H1 (cell line): ENCODE results near the gene NCLN. TPM values are rescaled to one million over a fixed set of nuclear protein-coding genes. Genes with fewer than 3 reads are reported as not detected.

ENCODE experiments used
- CBX8 ChIP-seq: fragments of 300-800, 300-1000 bp; sonication (generic); IDR thresholded peaks from 2 replicates; pipeline ENCODE4 v1.7.1; 2016; ENCODE audit warnings: low read depth, low read length, borderline replicate concordance
- CHD1 ChIP-seq: IDR thresholded peaks from 2 replicates; pipeline ENCODE4 v1.6.1; 2012; ENCODE audit warnings: low read depth, low read length, improper control_type of control experiment
- FOSL1 ChIP-seq: IDR thresholded peaks from 2 replicates; pipeline ENCODE4 v1.6.1; 2011; ENCODE audit warnings: mild to moderate bottlenecking, low read depth, low read length, moderate library complexity; ENCODE audit not compliant: insufficient read depth
- JUND ChIP-seq: IDR thresholded peaks from 2 replicates; pipeline ENCODE4 v1.6.1; 2011; ENCODE audit warnings: mild to moderate bottlenecking, improper control_type of control experiment, low read length
- RNF2 ChIP-seq: fragments of 200-900, 300-1000 bp; sonication (generic); IDR thresholded peaks from 2 replicates; pipeline ENCODE4 v1.7.1; 2016; ENCODE audit warnings: borderline replicate concordance, low read depth, mild to moderate bottlenecking, antibody characterized with exemption, low read length; ENCODE audit not compliant: poor library complexity, severe bottlenecking; ENCODE audit errors: missing control alignments
- SRF ChIP-seq: IDR thresholded peaks from 2 replicates; pipeline ENCODE4 v1.6.1; 2011; ENCODE audit warnings: mild to moderate bottlenecking, low read depth, low read length, moderate library complexity
- SUZ12 ChIP-seq: fragments of 200-600 bp; sonication (generic); IDR thresholded peaks from 2 replicates; pipeline ENCODE4 v1.6.1; 2012; ENCODE audit warnings: mild to moderate bottlenecking, inconsistent platforms, low read length, moderate library complexity, mixed read lengths
- TAF7 ChIP-seq: optimal IDR thresholded peaks from 2 replicates; pipeline ENCODE3; 2011; ENCODE audit warnings: low read depth, mild to moderate bottlenecking, inconsistent platforms, low read length, moderate library complexity, borderline replicate concordance
- polyA plus RNA-seq, 7 experiments: library from polyadenylated mRNA; depleted of rRNA in 3 of 7; stranded (reverse) in 5 of 7; unstranded in 2 of 7; fragments of >200 nt in 5 of 7; fragments of 200-250 nt in 2 of 7; gene quantifications; 1 replicate in 5 of 7; 2 replicates in 1 of 7; 4 replicates in 1 of 7; pipeline versions ENCODE4 v1.2.1 to v1.2.3, GENCODE V29; 2011 to 2013; ENCODE audit warnings: missing spikeins in 2 of 7, mixed read lengths in 2 of 7
- total RNA-seq: library from RNA; stranded (reverse); fragmentation: NEBNext Ultra II Directional; extraction: Animal tissue kit (Norgen Biotek cat#: 25700); gene quantifications from 2 replicates; pipeline ENCODE4 v1.2.1, GENCODE V29; 2021
- TF ChIP-seq, protein P1 (sequence below): fragments of 300-600 bp; sonication (generic); IDR thresholded peaks from 2 replicates; pipeline ENCODE4 v1.7.1; 2012; ENCODE audit warnings: low read length, moderate library complexity, mild to moderate bottlenecking, inconsistent platforms; ENCODE audit not compliant: insufficient replicate concordance

Gene NCLN
- total and polyA plus RNA-seq, 2 of the 8 experiments (the other 6 are each of a cell fraction or from before 2014, with no cell fraction given) = 89.2 to 103 TPM

DNA sequence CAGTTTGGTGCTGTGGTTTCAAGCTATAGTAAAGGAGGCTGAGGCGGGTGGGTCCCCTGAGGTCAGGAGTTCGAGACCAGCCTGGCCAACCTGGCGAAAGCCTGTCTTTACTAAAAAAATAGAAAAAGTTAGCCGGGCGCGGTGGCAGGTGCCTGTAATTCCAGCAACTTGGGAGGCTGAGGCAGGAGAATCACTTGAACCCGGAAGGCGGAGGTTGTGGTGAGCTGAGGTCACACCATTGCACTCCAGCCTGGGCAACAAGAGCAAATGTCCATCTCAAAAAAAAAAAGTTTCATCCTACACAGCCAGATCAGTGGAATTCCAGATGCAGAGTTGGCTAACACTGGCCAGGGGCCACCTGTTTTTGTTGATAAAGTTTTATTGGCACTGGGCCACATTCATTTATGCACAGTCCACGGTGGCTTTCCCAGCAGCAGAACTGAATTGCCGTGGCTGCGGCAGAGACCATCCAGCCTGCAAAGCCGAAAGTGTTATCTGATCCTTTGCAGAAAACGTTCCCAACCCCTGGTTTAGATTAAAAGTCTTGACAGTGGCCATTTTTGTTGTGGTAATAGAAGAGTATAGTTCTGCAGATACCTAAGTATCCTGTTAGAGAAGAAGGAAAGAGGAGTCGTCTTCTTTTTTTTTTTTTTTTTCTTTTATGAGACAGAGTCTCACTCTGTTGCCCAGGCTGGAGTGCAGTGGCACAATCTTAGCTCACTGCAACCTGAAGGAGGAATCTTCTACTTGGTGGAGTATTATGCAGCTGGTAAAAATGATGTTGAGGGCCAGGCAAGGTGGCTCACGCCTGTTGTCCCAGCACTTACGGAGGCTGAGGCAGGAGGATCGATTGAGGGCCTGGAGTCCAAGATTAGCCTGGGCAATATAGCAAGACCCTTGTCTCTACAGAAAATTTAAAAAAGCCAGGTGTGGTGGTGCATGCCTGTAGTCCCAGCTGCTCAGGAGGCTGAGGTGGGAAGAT lies 8.7 kb downstream of the NCLN start (continued):
- TF ChIP-seq, protein P1, sequence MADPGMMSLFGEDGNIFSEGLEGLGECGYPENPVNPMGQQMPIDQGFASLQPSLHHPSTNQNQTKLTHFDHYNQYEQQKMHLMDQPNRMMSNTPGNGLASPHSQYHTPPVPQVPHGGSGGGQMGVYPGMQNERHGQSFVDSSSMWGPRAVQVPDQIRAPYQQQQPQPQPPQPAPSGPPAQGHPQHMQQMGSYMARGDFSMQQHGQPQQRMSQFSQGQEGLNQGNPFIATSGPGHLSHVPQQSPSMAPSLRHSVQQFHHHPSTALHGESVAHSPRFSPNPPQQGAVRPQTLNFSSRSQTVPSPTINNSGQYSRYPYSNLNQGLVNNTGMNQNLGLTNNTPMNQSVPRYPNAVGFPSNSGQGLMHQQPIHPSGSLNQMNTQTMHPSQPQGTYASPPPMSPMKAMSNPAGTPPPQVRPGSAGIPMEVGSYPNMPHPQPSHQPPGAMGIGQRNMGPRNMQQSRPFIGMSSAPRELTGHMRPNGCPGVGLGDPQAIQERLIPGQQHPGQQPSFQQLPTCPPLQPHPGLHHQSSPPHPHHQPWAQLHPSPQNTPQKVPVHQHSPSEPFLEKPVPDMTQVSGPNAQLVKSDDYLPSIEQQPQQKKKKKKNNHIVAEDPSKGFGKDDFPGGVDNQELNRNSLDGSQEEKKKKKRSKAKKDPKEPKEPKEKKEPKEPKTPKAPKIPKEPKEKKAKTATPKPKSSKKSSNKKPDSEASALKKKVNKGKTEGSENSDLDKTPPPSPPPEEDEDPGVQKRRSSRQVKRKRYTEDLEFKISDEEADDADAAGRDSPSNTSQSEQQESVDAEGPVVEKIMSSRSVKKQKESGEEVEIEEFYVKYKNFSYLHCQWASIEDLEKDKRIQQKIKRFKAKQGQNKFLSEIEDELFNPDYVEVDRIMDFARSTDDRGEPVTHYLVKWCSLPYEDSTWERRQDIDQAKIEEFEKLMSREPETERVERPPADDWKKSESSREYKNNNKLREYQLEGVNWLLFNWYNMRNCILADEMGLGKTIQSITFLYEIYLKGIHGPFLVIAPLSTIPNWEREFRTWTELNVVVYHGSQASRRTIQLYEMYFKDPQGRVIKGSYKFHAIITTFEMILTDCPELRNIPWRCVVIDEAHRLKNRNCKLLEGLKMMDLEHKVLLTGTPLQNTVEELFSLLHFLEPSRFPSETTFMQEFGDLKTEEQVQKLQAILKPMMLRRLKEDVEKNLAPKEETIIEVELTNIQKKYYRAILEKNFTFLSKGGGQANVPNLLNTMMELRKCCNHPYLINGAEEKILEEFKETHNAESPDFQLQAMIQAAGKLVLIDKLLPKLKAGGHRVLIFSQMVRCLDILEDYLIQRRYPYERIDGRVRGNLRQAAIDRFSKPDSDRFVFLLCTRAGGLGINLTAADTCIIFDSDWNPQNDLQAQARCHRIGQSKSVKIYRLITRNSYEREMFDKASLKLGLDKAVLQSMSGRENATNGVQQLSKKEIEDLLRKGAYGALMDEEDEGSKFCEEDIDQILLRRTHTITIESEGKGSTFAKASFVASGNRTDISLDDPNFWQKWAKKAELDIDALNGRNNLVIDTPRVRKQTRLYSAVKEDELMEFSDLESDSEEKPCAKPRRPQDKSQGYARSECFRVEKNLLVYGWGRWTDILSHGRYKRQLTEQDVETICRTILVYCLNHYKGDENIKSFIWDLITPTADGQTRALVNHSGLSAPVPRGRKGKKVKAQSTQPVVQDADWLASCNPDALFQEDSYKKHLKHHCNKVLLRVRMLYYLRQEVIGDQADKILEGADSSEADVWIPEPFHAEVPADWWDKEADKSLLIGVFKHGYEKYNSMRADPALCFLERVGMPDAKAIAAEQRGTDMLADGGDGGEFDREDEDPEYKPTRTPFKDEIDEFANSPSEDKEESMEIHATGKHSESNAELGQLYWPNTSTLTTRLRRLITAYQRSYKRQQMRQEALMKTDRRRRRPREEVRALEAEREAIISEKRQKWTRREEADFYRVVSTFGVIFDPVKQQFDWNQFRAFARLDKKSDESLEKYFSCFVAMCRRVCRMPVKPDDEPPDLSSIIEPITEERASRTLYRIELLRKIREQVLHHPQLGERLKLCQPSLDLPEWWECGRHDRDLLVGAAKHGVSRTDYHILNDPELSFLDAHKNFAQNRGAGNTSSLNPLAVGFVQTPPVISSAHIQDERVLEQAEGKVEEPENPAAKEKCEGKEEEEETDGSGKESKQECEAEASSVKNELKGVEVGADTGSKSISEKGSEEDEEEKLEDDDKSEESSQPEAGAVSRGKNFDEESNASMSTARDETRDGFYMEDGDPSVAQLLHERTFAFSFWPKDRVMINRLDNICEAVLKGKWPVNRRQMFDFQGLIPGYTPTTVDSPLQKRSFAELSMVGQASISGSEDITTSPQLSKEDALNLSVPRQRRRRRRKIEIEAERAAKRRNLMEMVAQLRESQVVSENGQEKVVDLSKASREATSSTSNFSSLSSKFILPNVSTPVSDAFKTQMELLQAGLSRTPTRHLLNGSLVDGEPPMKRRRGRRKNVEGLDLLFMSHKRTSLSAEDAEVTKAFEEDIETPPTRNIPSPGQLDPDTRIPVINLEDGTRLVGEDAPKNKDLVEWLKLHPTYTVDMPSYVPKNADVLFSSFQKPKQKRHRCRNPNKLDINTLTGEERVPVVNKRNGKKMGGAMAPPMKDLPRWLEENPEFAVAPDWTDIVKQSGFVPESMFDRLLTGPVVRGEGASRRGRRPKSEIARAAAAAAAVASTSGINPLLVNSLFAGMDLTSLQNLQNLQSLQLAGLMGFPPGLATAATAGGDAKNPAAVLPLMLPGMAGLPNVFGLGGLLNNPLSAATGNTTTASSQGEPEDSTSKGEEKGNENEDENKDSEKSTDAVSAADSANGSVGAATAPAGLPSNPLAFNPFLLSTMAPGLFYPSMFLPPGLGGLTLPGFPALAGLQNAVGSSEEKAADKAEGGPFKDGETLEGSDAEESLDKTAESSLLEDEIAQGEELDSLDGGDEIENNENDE = no peak
- no peak for TF ChIP-seq CHD1
- no peak for TF ChIP-seq RNF2
- TF ChIP-seq JUND = no peak
- no peak for TF ChIP-seq SUZ12
- TF ChIP-seq FOSL1 = no peak
- TF ChIP-seq TAF7 = no peak
- TF ChIP-seq CBX8 = no peak
- TF ChIP-seq SRF = no peak
